Activated CD4-positive, CD25-positive, alpha-beta regulatory T cell treated with anti-CD3 and anti-CD28 coated beads, Interleukin-2, amount 50 U/mL, for 24 hours (primary cell): ENCODE measurements around the gene SELENOW.
"Not testable (repeated sequence)": the region's sequence is repeated elsewhere in the genome, so short reads cannot be mapped to it uniquely, and the experiment has no call there.

Experiments
- ATAC-seq, 2 donors: fragments of 150-1000 bp; cut with Tn5 transposase; one replicate each; pipeline ENCODE4 v1.10.0; 2021; ENCODE audit warnings: mild to moderate bottlenecking in 1 of 2, moderate library complexity in 1 of 2

The SELENOW gene

GRCh38 chr19:47778049-47778953, at the start of gene SELENOW:
SELENOW (plus strand) TSS chr19:47778703; CDS start chr19:47778786, 83 bp downstream.
- peak; percentile 94 to 95 for ATAC-seq

GRCh38 chr19:47729468-47729798, 49.1 kb upstream of the SELENOW start:
- ATAC-seq, result peak; percentile 17 to 20

GRCh38 chr19:47729799-47730520, 48.5 kb upstream of the SELENOW start:
- peak; percentile 63 to 76 for ATAC-seq

GRCh38 chr19:47730521-47730889, 48.0 kb upstream of the SELENOW start:
- no peak for ATAC-seq

GRCh38 chr19:47730910-47731309, 47.6 kb upstream of the SELENOW start:
- no peak for ATAC-seq

- no peak for ATAC-seq
These were observed 43.4 kb upstream of the SELENOW start for GRCh38 chr19:47735131-47735530.

- no peak for ATAC-seq
These were observed 37.5 kb upstream of the SELENOW start for GRCh38 chr19:47740866-47741519.

GRCh38 chr19:47741544-47742140, 36.9 kb upstream of the SELENOW start:
- no peak for ATAC-seq

- no peak for ATAC-seq
These were observed 35.9 kb upstream of the SELENOW start for GRCh38 chr19:47742634-47743033.

- peak; percentile 79 to 81 for ATAC-seq
These were observed 33.2 kb upstream of the SELENOW start, which contains the start of gene NOP53 for GRCh38 chr19:47745010-47745901. NOP53 (plus strand) TSS chr19:47745546; CDS start chr19:47745560, 14 bp downstream.

- ATAC-seq, result not testable (repeated sequence)
These were observed 32.4 kb upstream of the SELENOW start for GRCh38 chr19:47746129-47746528.

GRCh38 chr19:47749326-47749725, 29.2 kb upstream of the SELENOW start:
- ATAC-seq, result no peak

GRCh38 chr19:47750752-47751151, 27.8 kb upstream of the SELENOW start:
- no peak for ATAC-seq

- ATAC-seq, result peak in 1 of 2 donors; percentile 7
These were observed 25.9 kb upstream of the SELENOW start for GRCh38 chr19:47752440-47753211.

GRCh38 chr19:47754206-47755064, 24.1 kb upstream of the SELENOW start:
- ATAC-seq, result no peak

GRCh38 chr19:47755065-47755761, 23.3 kb upstream of the SELENOW start:
- ATAC-seq, result no peak

- no peak for ATAC-seq
These were observed 22.5 kb upstream of the SELENOW start for GRCh38 chr19:47755762-47756626.

GRCh38 chr19:47756627-47756929, 21.9 kb upstream of the SELENOW start:
- no peak for ATAC-seq
